ENCODE measurements around the gene CST5.

Gene CST5

DNA sequence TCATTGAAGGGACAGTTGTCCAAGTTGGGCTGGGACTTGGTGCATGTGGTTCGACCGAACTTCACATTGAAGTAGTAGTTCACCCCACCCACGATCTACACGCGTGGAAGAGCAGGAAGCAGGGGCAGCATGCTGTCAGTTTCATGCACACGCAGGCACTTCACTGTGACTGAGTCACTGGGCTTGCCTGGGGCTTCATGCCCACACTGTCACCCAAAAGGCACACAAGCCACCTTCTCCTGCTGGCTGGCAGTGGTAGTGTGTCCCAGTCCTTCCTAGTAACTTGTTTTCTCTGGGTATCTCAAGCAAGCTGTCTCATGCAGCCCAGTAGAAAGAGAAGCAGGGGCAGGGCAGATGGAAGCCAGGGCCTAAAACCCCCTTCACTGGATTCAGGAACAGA, 2.0 kb downstream of the CST5 start:
- no peaks in the 10 kb centered on the region for H3K9me3 Mint-ChIP-seq
- H3K27ac Mint-ChIP-seq = no peak overlapping the region
- TF ChIP-seq, protein P1, sequence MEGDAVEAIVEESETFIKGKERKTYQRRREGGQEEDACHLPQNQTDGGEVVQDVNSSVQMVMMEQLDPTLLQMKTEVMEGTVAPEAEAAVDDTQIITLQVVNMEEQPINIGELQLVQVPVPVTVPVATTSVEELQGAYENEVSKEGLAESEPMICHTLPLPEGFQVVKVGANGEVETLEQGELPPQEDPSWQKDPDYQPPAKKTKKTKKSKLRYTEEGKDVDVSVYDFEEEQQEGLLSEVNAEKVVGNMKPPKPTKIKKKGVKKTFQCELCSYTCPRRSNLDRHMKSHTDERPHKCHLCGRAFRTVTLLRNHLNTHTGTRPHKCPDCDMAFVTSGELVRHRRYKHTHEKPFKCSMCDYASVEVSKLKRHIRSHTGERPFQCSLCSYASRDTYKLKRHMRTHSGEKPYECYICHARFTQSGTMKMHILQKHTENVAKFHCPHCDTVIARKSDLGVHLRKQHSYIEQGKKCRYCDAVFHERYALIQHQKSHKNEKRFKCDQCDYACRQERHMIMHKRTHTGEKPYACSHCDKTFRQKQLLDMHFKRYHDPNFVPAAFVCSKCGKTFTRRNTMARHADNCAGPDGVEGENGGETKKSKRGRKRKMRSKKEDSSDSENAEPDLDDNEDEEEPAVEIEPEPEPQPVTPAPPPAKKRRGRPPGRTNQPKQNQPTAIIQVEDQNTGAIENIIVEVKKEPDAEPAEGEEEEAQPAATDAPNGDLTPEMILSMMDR (IDR thresholded peaks at IDR 0.05) = no peak
- DNase-seq = no peak
- no peaks in the 10 kb centered on the region for H3K27me3 Mint-ChIP-seq (ENCODE audit: low read depth, poor library complexity)
- no peak overlapping the region for H3K4me3 Mint-ChIP-seq
- H3K36me3 Mint-ChIP-seq (ENCODE audit: low read depth) = no peaks in the 10 kb centered on the region
- H3K4me1 Mint-ChIP-seq = peaks cover 59% of the 10 kb centered on the region

DNA sequence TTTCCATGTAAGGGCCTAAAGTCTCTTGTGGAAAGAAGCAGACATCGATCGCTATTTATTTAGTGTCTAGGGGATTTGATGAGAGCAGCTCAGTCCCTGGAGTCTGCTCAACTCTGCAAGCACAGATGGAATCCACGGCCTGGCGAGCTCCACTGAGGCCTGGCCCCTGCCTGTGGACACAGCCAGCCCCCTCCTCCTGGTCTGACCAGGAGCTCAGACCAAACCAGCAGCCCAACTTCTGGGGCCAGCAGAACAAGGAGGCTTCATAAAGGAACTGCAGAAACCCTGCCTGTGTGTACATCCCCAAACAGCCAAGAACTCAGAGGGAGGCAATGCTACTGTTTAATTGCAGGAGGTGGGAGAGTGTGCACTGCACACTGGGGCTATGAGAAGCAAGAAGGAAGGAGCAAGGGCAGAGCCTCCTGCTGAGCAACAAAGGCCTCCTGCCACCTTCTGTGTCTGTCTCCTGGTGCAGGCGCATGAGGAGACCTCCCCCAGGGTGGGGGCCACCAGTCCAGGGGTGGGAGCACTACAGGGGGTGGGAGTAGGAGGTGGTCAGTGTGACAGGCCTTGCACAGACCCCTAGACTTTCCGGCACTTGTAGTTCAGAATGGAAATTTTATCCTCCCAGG, 3.8 kb downstream of the CST5 start:
- Mint-ChIP-seq H3K27me3 (ENCODE audit: low read depth, poor library complexity) (no peaks in the 10 kb centered on the region), H3K9me3 (no peaks in the 10 kb centered on the region), H3K4me1 (peaks cover 51% of the 10 kb centered on the region), H3K36me3 (ENCODE audit: low read depth) (no peaks in the 10 kb centered on the region), H3K27ac (peak overlapping the region; percentile 53), H3K4me3 (no peak overlapping the region)
- no peak for DNase-seq
- TF ChIP-seq, protein P1 (IDR thresholded peaks at IDR 0.05) = no peak

GRCh38 chr20:23874747-23875146, 4.8 kb downstream of the CST5 start:
- no peaks in the 10 kb centered on the region for H3K36me3 Mint-ChIP-seq (ENCODE audit: low read depth)
- peaks cover 51% of the 10 kb centered on the region for H3K4me1 Mint-ChIP-seq
- no peak for DNase-seq
- no peak overlapping the region for H3K4me3 Mint-ChIP-seq
- peaks cover 2% of the 10 kb centered on the region for H3K27me3 Mint-ChIP-seq (ENCODE audit: low read depth, poor library complexity)
- H3K27ac Mint-ChIP-seq = no peak overlapping the region
- H3K9me3 Mint-ChIP-seq = no peaks in the 10 kb centered on the region
- TF ChIP-seq, protein P1 (IDR thresholded peaks at IDR 0.05) = no peak

- Mint-ChIP-seq H3K27ac (no peak overlapping the region), H3K4me1 (peaks cover 59% of the 10 kb centered on the region), H3K27me3 (ENCODE audit: low read depth, poor library complexity) (peaks cover 3% of the 10 kb centered on the region), H3K4me3 (no peak overlapping the region), H3K9me3 (no peaks in the 10 kb centered on the region), H3K36me3 (ENCODE audit: low read depth) (no peaks in the 10 kb centered on the region)
- TF ChIP-seq, protein P1 (IDR thresholded peaks at IDR 0.05) = no peak
- no peak for DNase-seq
These were observed 6.1 kb downstream of the CST5 start for GRCh38 chr20:23873370-23874015.

DNA sequence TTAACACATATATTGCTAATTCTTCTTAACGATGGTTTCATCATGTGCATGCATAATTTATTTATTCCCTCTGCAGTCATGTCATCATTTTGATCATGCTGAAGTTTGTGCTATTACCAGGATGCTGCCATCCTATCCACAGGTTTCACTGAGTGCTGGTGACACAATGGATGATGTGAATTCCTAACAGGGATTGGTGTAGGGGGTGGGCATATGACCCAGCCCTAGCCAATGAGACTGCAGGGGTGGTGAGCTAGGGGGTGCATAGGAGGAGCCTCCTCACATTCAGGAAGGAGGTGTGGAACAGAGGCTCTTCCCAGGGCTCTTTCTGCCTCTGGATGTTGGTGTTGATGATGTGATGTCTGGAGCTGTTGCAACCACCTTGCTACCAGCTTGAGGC, 7.5 kb downstream of the CST5 start:
- Mint-ChIP-seq H3K27ac (no peak overlapping the region), H3K27me3 (ENCODE audit: low read depth, poor library complexity) (peaks cover 3% of the 10 kb centered on the region), H3K4me3 (no peak overlapping the region), H3K9me3 (no peaks in the 10 kb centered on the region), H3K36me3 (ENCODE audit: low read depth) (no peaks in the 10 kb centered on the region), H3K4me1 (peaks cover 68% of the 10 kb centered on the region)
- DNase-seq = no peak
- TF ChIP-seq, protein P1 (IDR thresholded peaks at IDR 0.05) = no peak

DNA sequence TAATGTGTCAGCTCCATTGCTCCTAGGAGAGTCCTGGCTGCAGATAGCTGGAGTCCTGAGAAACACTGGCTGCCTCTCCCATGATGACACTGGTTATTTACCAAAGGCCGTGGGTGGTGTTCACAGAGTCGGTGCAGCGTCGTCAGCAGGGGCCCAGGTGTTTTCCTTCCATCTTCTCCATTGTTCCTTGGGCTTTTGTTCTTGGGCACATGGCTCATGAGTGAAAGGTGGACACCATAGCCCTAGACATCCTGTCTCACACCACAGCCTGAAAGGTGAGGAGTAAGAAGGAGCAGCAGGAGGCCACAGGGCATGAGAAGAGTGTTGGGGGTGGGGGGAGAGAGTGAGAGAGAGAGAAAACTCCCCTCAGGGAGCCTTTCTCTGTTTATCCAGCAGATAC, 9.1 kb downstream of the CST5 start:
- Mint-ChIP-seq H3K4me1 (peaks cover 58% of the 10 kb centered on the region), H3K36me3 (ENCODE audit: low read depth) (no peaks in the 10 kb centered on the region), H3K27ac (no peak overlapping the region), H3K9me3 (no peaks in the 10 kb centered on the region), H3K27me3 (ENCODE audit: low read depth, poor library complexity) (peaks cover 6% of the 10 kb centered on the region), H3K4me3 (no peak overlapping the region)
- DNase-seq = no peak
- TF ChIP-seq, protein P1 (IDR thresholded peaks at IDR 0.05) = no peak
